ENCODE measurements around the gene OAS3.

Gene OAS3

DNA sequence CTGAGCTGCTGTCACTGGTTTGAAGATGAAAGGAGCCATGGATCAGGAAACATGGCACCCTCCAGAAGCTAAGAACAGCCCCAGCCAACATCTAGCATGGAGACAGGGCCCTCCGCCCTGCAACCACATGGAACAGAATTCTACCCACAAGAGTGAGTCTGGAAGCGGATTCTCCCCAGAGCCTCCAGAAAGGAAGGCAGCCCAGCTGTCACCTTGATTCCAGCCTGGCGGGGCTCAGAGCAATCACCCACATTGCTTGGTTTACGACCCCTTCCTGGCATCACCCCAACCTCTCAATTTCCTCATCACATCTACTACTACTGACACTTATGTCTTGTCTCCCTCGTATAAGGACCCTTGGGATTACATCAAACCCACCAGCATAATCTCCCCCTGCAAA is 78.5 kb downstream of the OAS3 start:
- no peak for DNase-seq (ENCODE audit: low read depth)

- no peak for DNase-seq (ENCODE audit: low read depth)
Measured at GRCh38 chr12:113019025-113019424, 80.8 kb downstream of the OAS3 start.

GRCh38 chr12:113021500-113021899 is 83.2 kb downstream of the OAS3 start:
- DNase-seq (ENCODE audit: low read depth): no peak
